ENCODE data around the gene PRR23E. TPM values are rescaled to one million over a fixed set of nuclear protein-coding genes. Genes with fewer than 3 reads are reported as not detected.

PRR23E gene
- total RNA-seq, 2 experiments from 2014 or later = not detected

- Histone ChIP-seq H3K36me3 (ENCODE audit: insufficient read depth, low read length) (no peaks in the 10 kb centered on the region), H2AFZ (ENCODE audit: low read length) (no peak overlapping the region), H3K9me3 (ENCODE audit: low read length) (no peaks in the 10 kb centered on the region), H3K79me2 (ENCODE audit: insufficient read depth, low read depth, low read length) (no peaks in the 10 kb centered on the region), H3K9me2 (ENCODE audit: insufficient read depth, low read length) (no peaks in the 10 kb centered on the region), H3K4me3 (ENCODE audit: low read depth, low read length, poor library complexity, severe bottlenecking) (no peak overlapping the region), H3K4me1 (ENCODE audit: insufficient read depth, low read length, poor library complexity, severe bottlenecking) (no peaks in the 10 kb centered on the region), H4K20me1 (ENCODE audit: insufficient read depth, low read length) (no peaks in the 10 kb centered on the region), H3K27ac (ENCODE audit: low read depth, low read length, poor library complexity, severe bottlenecking) (no peak overlapping the region), H3K4me2 (ENCODE audit: low read length) (no peak overlapping the region)
- TF ChIP-seq EZH2phosphoT487 (IDR thresholded peaks at IDR 0.05; ENCODE audit: borderline replicate concordance, low read depth, low read length) = no peak
- TF ChIP-seq CTCF (conservative IDR thresholded peaks at IDR 0.05; ENCODE audit: low read length) = no peak
- no peak for DNase-seq (ENCODE audit: low spot score)
- ChIA-PET CTCF (ENCODE audit: unreplicated experiment) (no interaction called here), POLR2A (no interaction called here)
- BruUV-seq (replicated peaks) = no TSS peak
- intact Hi-C loops (cut with micrococcal nuclease; ENCODE audit: unreplicated experiment) = no loop called here
These were observed 20.5 kb downstream of the PRR23E start for GRCh38 chr3:127213381-127213918.

GRCh38 chr3:127214975-127215374 lies 22.0 kb downstream of the PRR23E start:
- Histone ChIP-seq H3K4me1 (ENCODE audit: insufficient read depth, low read length, poor library complexity, severe bottlenecking) (no peaks in the 10 kb centered on the region), H3K36me3 (ENCODE audit: insufficient read depth, low read length) (no peaks in the 10 kb centered on the region), H3K4me2 (ENCODE audit: low read length) (no peak overlapping the region), H3K9me3 (ENCODE audit: low read length) (no peaks in the 10 kb centered on the region), H3K27ac (ENCODE audit: low read depth, low read length, poor library complexity, severe bottlenecking) (no peak overlapping the region), H4K20me1 (ENCODE audit: insufficient read depth, low read length) (no peaks in the 10 kb centered on the region), H3K9me2 (ENCODE audit: insufficient read depth, low read length) (no peaks in the 10 kb centered on the region), H2AFZ (ENCODE audit: low read length) (no peak overlapping the region), H3K79me2 (ENCODE audit: insufficient read depth, low read depth, low read length) (no peaks in the 10 kb centered on the region), H3K4me3 (ENCODE audit: low read depth, low read length, poor library complexity, severe bottlenecking) (no peak overlapping the region)
- intact Hi-C loops (cut with micrococcal nuclease; ENCODE audit: unreplicated experiment) = no loop called here
- BruUV-seq (replicated peaks) = no TSS peak
- DNase-seq (ENCODE audit: low spot score) = no peak
- ChIA-PET POLR2A (no interaction called here), CTCF (ENCODE audit: unreplicated experiment) (no interaction called here)
- TF ChIP-seq CTCF (conservative IDR thresholded peaks at IDR 0.05; ENCODE audit: low read length) (no peak), EZH2phosphoT487 (IDR thresholded peaks at IDR 0.05; ENCODE audit: borderline replicate concordance, low read depth, low read length) (no peak)

- BruUV-seq (replicated peaks) = no TSS peak
- no peaks in the 10 kb centered on the region for H3K79me2 ChIP-seq (ENCODE audit: insufficient read depth, low read depth, low read length)
- intact Hi-C loops (cut with micrococcal nuclease; ENCODE audit: unreplicated experiment) = no loop called here
These were observed 22.9 kb downstream of the PRR23E start for GRCh38 chr3:127215714-127216414.

More at GRCh38 chr3:127215714-127216414, 22.9 kb downstream of the PRR23E start:
- Histone ChIP-seq H2AFZ (ENCODE audit: low read length) (no peak overlapping the region), H3K36me3 (ENCODE audit: insufficient read depth, low read length) (no peaks in the 10 kb centered on the region), H3K4me3 (ENCODE audit: low read depth, low read length, poor library complexity, severe bottlenecking) (no peak overlapping the region), H3K9me2 (ENCODE audit: insufficient read depth, low read length) (no peaks in the 10 kb centered on the region), H3K27ac (ENCODE audit: low read depth, low read length, poor library complexity, severe bottlenecking) (no peak overlapping the region), H3K9me3 (ENCODE audit: low read length) (no peaks in the 10 kb centered on the region), H3K4me1 (ENCODE audit: insufficient read depth, low read length, poor library complexity, severe bottlenecking) (no peaks in the 10 kb centered on the region), H3K4me2 (ENCODE audit: low read length) (no peak overlapping the region), H4K20me1 (ENCODE audit: insufficient read depth, low read length) (no peaks in the 10 kb centered on the region)
- TF ChIP-seq CTCF (conservative IDR thresholded peaks at IDR 0.05; ENCODE audit: low read length) (no peak), EZH2phosphoT487 (IDR thresholded peaks at IDR 0.05; ENCODE audit: borderline replicate concordance, low read depth, low read length) (no peak)
- DNase-seq (ENCODE audit: low spot score) = no peak
- ChIA-PET POLR2A (interaction anchor here (0.7 kb wide), 1 partner anchor 24 kb away, joined by 3 read pairs; no protein-coding TSS in a partner anchor), CTCF (ENCODE audit: unreplicated experiment) (no interaction called here)
